Testis (tissue), 2 donors: ENCODE results near the gene NUMA1.

ENCODE experiments used
- CTCF ChIP-seq, 3 experiments: fragments of 450-650 bp in 2 of 3; fragments of 200-600 bp in 1 of 3; sonication (generic) in 1 of 3; IDR thresholded peaks; one replicate each; pipeline ENCODE4 v1.5.1; 2016 to 2019; ENCODE audit warnings: antibody characterized with exemption in 3 of 3, mild to moderate bottlenecking in 2 of 3, moderate library complexity in 1 of 3
- POLR2A ChIP-seq: fragments of 450-650 bp; IDR thresholded peaks from one replicate; pipeline ENCODE4 v1.6.1; 2017; ENCODE audit warnings: antibody characterized with exemption, mild to moderate bottlenecking, moderate library complexity

- no peak for TF ChIP-seq CTCF (IDR thresholded peaks at IDR 0.05)
- no peak for TF ChIP-seq POLR2A
These were observed 41.1 kb downstream of the NUMA1 start for GRCh38 chr11:72039031-72039855.
